ENCODE data around the gene COL4A5. TPM values are rescaled to one million over a fixed set of nuclear protein-coding genes. Genes with fewer than 3 reads are reported as not detected.
"Not testable (repeated sequence)": the region's sequence is repeated elsewhere in the genome, so short reads cannot be mapped to it uniquely, and the experiment has no call there.

The COL4A5 gene
- total RNA-seq = 15.3 and 18.9 TPM in 2 replicates

GRCh38 chrX:108439426-108439942, at the start of gene COL4A5:
Gene COL4A5, plus strand, starts transcription at chrX:108439838. Its CDS starts 288 bp downstream, at chrX:108440126.
- DNase-seq (ENCODE audit: low read depth, low spot score) = peak; percentile 40

- not testable (repeated sequence) for DNase-seq (ENCODE audit: low read depth, low spot score)
Measured at GRCh38 chrX:108390976-108391717, 48.5 kb upstream of the COL4A5 start.

GRCh38 chrX:108396188-108396891, 43.3 kb upstream of the COL4A5 start:
- no peak for DNase-seq (ENCODE audit: low read depth, low spot score)

- DNase-seq (ENCODE audit: low read depth, low spot score) = no peak
Measured at GRCh38 chrX:108396986-108397385, 42.7 kb upstream of the COL4A5 start.

- no peak for DNase-seq (ENCODE audit: low read depth, low spot score)
Measured at GRCh38 chrX:108397627-108398391, 41.8 kb upstream of the COL4A5 start.

GRCh38 chrX:108399418-108400165, 40.0 kb upstream of the COL4A5 start:
- DNase-seq (ENCODE audit: low read depth, low spot score) = no peak

- no peak for DNase-seq (ENCODE audit: low read depth, low spot score)
Measured at GRCh38 chrX:108412783-108413182, 26.9 kb upstream of the COL4A5 start.

GRCh38 chrX:108415146-108415545, 24.5 kb upstream of the COL4A5 start:
- DNase-seq (ENCODE audit: low read depth, low spot score) = no peak

GRCh38 chrX:108415891-108416290, 23.7 kb upstream of the COL4A5 start:
- no peak for DNase-seq (ENCODE audit: low read depth, low spot score)

GRCh38 chrX:108417257-108417656, 22.4 kb upstream of the COL4A5 start:
- DNase-seq (ENCODE audit: low read depth, low spot score) = no peak

GRCh38 chrX:108419401-108419800, 20.2 kb upstream of the COL4A5 start:
- no peak for DNase-seq (ENCODE audit: low read depth, low spot score)

GRCh38 chrX:108420481-108420880, 19.2 kb upstream of the COL4A5 start:
- no peak for DNase-seq (ENCODE audit: low read depth, low spot score)

GRCh38 chrX:108426262-108426661, 13.4 kb upstream of the COL4A5 start:
- no peak for DNase-seq (ENCODE audit: low read depth, low spot score)

GRCh38 chrX:108435261-108435660, 4.4 kb upstream of the COL4A5 start:
- no peak for DNase-seq (ENCODE audit: low read depth, low spot score)

GRCh38 chrX:108437349-108438109, 2.1 kb upstream of the COL4A5 start:
- no peak for DNase-seq (ENCODE audit: low read depth, low spot score)

- no peak for DNase-seq (ENCODE audit: low read depth, low spot score)
Measured at GRCh38 chrX:108438110-108438623, 1.5 kb upstream of the COL4A5 start, which contains the start of gene COL4A6. Gene COL4A6, minus strand, starts transcription at chrX:108438422. Its CDS starts 226 bp downstream, at chrX:108438196.

- no peak for DNase-seq (ENCODE audit: low read depth, low spot score)
Measured at GRCh38 chrX:108439961-108440696, 491 bp downstream of the COL4A5 start.

GRCh38 chrX:108442901-108443464, 3.3 kb downstream of the COL4A5 start:
- DNase-seq (ENCODE audit: low read depth, low spot score) = no peak

- no peak for DNase-seq (ENCODE audit: low read depth, low spot score)
Measured at GRCh38 chrX:108447303-108447702, 7.7 kb downstream of the COL4A5 start.

Measured in pulmonary artery endothelial cell (primary cell).